IPS-18c (cell line): ENCODE data around the gene TBX19.

Source experiments
- H3K4me3 ChIP-seq: 2 replicates; pipeline ENCODE4 v1.7.0; 2013; ENCODE audit warnings: low read depth, mild to moderate bottlenecking, low read length, moderate library complexity; ENCODE audit not compliant: insufficient read depth
- H3K9me3 ChIP-seq: one replicate; pipeline ENCODE4 v1.6.1; 2013; ENCODE audit warnings: mild to moderate bottlenecking, low read length, moderate library complexity; ENCODE audit not compliant: control insufficient read depth, insufficient read depth

The TBX19 gene

DNA sequence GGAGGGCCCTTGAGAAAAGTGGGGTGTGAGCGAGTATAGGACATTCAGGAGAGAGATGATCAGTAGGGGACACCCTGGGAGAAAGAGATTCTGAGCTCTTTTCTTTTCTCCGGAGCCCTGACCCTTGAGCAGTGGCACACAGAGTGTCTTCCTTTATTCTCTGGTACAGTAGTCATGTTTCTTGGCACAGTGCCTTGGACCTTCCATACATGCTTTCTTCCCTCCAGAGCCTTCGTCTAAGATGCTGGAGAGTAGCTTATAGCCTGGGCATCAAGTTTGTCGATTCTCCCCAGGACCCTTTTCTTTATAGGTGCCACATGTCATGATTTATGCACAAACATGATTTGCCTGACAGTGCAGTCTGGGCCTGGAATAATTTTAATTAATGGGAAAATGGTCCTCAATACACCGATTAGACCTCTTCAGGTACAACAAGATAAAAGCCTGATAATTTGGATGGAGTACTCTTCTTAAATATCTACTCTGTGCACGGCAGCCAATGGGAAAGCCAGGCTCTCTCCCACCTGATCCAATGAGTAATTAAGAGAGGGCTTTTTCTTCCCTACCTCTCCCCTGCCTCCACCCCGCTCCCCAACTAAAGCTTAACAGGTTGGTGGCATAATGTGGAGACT, at the start of gene TBX19:
Gene TBX19, plus strand, starts transcription at position 582 of the 632 bp plus-strand sequence. CDS start 214 bp downstream, outside the sequence.
- Histone ChIP-seq H3K9me3 (no peaks in the 10 kb centered on the region), H3K4me3 (no peak within 1 kb of the TSS)

DNA sequence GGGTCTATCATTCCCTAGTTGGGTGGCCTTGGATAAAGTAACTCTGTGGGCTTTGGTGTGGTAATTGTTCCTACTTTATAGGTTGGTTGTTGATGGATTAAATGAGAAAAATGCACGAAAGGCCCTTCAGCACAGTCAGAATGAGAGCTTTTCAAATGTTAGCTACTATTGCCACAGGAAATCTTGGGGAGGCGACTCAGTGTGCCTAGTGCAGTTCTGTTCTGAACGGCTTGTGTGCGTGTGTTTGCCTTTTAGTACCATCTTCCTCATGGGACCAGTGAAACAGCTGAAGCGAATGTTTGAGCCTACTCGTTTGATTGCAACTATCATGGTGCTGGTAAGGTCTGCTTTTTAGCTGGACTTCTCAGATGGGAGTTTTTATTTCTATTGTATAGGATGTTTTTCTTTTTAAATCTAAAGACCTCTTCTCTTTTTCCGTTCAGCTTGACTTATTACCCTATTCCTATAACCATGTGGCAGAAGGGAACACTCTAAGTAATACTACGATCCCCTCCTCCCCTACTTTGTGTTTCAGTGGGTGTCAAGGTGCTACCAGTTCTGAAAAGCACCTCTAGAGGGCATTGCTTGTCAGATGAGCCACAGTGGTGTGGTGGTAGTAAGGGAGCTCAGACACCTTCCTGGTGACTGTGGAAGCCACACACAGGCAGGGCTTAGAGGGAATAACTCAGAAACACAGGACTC, 45.7 kb upstream of the TBX19 start:
- no peaks in the 10 kb centered on the region for H3K9me3 ChIP-seq
- no peak overlapping the region for H3K4me3 ChIP-seq

DNA sequence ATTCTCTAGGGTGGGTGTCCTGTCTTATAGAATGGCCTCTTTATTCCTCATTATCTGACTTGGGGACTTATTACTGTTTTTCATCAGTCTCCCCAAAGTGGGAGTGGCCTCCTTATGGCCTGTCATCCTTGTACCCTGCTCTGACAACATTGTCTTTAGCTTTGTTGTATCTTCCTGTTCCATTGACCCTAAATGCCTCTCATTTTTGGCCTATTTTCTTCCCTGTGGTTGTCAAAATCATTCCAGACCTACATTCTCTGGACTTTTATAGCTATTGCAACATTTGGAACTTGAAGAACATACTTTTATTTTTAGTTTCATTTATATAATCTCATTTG, 45.2 kb upstream of the TBX19 start:
- no peaks in the 10 kb centered on the region for H3K9me3 ChIP-seq
- H3K4me3 ChIP-seq: no peak overlapping the region

DNA sequence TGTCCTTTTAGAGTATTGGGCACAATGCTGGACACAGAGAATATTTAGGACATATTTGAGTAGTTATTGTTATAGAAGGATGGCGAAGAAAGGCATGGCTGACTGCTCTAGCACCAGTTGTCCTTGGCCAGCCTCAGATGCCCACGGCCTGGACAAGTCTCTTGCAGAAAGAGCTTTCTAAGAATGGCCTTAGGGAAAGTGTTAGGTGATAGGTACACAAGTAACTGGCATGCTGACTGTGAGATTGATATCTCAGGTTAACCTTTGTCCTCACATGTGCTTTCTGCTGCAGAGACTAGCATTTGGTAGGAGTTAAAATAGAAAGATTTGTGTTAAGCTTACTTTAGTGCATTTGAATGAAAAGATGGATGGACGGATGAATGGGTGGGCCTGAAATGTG, 44.7 kb upstream of the TBX19 start:
- Histone ChIP-seq H3K4me3 (no peak overlapping the region), H3K9me3 (no peaks in the 10 kb centered on the region)

DNA sequence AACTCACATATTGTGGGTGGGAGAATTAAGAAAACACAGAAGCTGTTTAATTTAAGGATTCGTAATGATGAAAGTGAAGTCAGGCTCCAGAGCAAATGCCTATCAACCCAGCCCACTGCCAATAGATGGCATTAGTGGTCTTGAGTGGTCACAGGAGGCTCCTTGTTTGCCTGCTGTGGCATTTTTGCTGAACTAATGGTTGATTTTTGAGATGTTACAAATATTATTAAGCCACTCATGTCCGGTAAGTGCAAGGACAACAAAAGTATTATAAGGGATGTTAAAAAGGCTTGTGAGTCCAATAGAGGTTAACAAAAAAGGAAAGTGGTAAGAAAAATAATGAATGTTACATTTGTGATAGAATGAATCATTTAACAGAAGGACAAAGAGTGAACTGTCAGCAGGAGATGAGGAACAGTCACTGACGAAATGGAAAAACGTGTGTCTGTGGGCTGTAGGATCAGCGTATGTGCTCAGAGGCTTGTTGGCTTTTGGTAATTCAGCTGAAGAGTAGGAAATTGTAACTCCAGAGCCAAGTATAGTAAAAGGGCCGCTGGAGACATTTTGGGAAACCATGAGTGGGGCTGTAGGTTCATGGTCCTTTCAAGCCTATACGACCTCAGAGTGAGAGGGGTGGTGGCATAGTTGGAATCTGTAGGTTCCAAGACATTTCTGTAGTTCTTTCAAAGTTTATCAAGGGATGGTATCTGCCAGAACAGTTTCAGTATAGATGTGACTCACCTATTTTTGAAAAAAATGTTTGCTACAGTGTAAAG, 43.7 kb upstream of the TBX19 start:
- H3K4me3 ChIP-seq: no peak overlapping the region
- H3K9me3 ChIP-seq: no peaks in the 10 kb centered on the region

DNA sequence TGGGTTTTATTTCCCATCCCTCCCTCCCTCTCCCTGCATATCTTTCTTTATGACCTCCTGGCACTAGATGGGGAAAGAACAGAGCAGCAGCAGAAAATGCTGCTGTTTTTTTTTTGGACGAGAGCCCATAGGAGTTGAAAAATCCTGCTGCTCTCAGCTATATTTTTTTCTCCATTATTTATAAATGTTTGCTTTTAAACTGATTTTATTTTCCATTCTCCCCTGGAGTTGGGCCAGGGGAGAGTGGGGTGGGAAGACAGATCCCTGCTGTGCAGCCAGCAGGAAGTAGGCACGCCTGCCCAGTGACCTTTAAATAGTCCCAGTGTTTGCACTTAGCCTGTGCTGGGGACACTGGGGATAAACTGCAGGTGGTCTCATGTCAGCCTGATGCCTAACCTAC, 37.5 kb upstream of the TBX19 start:
- Histone ChIP-seq H3K9me3 (no peaks in the 10 kb centered on the region), H3K4me3 (no peak overlapping the region)

DNA sequence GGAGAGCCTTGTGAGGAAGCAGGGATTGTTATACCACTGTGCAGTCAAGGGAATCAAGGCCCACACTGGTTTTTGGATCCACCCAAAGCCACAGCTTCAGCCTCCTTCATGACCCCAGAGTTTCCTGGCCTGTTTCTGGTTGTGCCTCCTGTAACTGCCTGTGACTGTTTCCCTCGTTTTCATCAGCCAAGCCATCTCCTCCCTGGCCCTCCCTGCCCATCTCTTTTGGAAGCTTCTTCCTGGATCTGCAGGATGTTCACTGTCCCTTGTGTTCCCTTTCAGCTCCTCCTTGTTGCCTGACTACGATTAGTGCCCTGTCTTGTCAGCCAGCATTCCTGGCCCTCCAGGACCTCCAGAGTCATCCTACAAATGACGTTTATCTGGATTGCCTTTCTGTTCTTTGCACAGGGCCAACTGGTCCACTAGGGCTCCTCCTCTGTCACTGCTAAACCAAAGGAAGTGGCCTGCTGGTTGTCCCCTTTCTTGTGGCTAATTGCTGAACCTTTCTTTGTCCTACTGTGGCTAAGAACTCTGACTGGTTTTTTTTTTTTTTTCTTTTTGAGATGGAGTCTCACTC, 37.0 kb upstream of the TBX19 start:
- Histone ChIP-seq H3K9me3 (no peaks in the 10 kb centered on the region), H3K4me3 (no peak overlapping the region; the same call in 1 of the 2 replicates)

DNA sequence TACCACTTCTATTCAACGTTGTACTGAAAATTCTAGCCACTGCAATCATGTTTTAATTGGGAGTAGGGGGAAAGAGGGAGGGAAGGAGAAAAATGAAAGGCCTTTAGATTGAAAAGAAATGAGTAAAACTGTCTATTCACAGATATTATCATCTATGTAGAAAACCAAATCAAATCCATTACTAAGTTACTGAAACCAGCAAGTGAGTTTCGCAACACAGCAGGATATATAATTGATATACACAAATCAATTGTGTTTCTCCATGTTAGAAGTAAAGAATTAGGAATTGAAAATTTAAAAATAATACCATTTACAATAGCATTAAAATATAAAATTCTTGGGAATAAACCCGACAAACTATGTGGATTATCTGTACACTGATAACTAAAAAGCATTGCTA, 35.6 kb upstream of the TBX19 start:
- Histone ChIP-seq H3K9me3 (no peaks in the 10 kb centered on the region), H3K4me3 (no peak overlapping the region)

DNA sequence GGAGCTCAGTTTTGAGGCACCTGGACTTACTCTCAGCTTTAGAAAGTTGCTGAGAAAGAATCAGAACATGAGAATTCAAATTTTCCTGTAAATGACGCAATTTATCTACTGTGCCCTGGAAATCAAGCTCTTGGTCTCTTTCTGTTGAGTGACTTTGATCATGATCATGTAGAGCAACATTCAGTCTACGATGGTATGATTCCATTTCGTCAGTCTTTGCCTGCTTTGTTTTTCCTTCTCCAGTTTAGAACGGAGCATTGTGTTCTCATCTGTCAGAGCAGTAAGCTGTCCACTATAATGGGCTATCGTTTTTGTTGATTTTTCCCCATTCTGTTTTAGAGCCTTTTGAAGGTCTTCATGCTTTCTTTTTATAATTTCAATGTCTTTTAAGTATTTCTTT, 34.2 kb upstream of the TBX19 start:
- no peak overlapping the region for H3K4me3 ChIP-seq
- H3K9me3 ChIP-seq: no peaks in the 10 kb centered on the region

DNA sequence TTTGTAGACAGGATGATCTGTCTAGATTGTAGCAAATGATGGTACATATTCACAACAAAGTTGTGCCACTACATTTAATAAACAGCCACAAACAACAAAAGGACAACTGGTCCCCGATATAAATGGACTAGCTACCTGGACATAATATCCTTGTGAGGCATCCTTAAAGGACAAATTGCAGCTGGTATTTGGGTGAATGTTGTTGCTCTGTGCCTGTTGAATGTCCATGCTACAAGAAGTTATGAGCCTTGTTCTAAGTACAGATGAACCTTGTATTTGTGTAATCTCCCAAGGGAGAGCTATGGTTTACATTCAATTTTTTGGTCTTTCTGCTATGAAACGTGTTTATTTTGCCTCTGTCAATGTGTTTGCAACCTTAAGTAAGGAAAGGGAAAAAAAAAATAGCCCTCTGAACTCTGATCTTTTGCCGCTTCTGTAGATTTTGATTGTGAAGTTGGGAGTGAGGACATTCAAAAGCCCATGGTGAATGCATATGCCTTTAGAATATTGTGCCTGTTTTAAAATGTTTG, 28.4 kb upstream of the TBX19 start:
- no peaks in the 10 kb centered on the region for H3K9me3 ChIP-seq

DNA sequence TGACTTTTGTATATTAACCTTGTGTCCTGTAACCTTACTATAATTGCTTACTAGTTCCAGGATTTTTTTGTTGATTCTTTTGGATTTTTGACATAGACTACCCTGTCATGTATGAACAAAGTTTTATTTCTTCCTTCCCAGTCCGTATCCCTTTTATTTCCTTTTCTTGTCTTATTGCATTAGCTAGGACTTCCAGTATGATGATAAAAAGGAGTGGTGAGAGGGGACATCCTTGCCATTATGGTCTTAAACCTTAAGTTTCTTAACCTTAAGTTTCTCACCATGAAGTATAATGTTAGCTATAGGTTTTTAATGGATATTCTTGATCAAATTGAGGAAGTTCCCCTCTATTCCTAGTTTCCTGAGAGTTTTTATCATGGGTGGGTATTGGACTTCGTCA, 24.5 kb upstream of the TBX19 start:
- Histone ChIP-seq H3K9me3 (no peaks in the 10 kb centered on the region), H3K4me3 (no peak overlapping the region)

More for the DNA sequence above, 28.4 kb upstream of the TBX19 start:
- H3K4me3 ChIP-seq: no peak overlapping the region

DNA sequence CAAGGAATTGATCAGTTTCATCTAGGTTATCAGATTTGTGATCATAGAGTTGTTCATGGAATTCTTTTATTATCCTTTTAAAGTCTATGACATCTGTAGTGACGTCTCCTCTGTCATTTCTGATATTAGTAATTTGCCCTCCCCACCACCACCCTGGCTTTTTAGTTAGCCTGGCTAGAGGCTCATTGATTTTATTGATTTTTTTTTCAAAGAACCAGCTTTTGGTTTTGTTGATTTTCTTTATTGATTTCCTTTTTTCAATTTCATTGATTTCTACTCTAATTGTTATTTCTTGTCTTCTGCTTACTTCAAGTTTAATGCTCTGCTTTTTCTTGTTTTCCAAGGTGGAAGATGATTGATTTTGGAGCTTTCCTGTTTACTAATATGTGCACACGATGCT, 23.3 kb upstream of the TBX19 start:
- Histone ChIP-seq H3K4me3 (no peak overlapping the region), H3K9me3 (no peaks in the 10 kb centered on the region)

DNA sequence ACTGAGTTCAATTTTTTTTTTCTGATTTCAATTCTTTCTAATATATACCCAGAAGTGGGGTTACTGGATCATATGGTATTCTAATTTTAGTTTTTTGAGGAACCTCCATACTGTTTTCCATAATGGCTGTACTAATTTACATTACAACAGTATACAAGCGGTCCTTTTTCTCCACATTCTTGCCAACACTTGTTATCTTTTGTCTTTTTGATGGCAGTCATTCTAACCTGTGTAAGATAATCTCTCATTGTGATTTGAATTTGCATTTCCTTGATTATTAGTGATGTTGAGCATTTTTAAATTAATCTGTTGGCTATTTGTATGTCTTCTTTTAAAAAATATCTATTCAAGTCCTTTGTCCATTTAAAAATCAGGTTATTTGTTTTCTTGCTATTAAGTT, 21.1 kb upstream of the TBX19 start:
- H3K4me3 ChIP-seq: no peak overlapping the region

DNA sequence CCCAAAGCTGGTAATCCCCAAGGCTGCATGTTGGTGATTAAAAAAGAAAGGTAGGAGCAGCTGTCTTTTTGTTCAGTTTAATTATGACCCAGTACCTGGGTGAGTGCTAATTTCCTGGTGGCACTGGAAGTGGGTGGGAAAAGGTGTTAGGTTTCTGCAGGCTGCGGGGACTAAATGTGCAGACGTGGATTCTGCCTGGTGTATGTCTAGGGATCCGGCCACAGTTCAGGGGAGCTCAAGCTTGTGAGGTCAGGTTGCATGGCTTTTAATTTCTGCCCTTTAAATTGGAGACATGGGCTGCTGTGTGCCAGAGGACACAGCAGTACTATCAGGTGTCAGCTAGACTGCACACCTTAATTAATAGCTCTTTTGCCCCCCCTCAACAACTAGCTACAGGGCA, 20.3 kb upstream of the TBX19 start:
- Histone ChIP-seq H3K4me3 (no peak overlapping the region), H3K9me3 (no peaks in the 10 kb centered on the region)

More for the DNA sequence above, 21.1 kb upstream of the TBX19 start:
- no peaks in the 10 kb centered on the region for H3K9me3 ChIP-seq

DNA sequence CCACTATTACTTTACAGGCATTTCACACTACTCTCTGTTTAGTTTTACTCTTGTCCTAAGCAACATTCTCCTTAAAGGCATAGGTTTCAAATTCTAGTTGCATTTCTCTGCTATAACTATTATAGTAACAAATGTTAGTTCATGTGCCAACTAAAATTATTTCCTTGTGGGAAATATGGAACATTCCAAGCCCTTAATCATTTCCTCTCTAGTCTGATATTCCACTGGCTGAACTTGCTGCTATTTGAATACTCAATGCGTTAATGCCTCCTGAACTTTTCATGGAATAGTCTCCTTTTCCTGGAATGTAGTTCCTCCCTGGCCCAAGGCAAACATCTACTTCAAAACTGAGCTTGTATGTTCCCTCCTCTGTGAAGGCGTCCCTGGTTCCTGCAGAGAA, 19.3 kb upstream of the TBX19 start:
- Histone ChIP-seq H3K4me3 (no peak overlapping the region), H3K9me3 (no peaks in the 10 kb centered on the region)

DNA sequence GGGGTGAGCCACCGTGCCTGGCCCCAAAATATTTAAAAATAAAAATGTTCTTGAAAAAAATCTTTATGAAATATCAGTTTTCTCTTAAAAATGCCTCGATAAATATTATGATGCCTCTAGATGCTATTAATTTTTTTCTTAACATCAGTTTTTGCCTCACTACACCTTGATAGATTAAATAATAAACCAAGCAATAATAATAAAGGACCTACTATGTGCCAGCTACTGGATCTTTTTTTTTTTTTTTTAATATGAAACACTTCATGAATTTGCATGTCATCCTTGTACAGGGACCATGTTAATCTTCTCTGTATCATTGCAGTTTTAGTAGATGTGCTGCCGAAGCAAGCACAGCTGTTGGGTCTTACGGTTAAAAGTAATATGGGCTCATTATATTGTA, 17.5 kb upstream of the TBX19 start:
- Histone ChIP-seq H3K9me3 (peaks cover 2% of the 10 kb centered on the region), H3K4me3 (no peak overlapping the region)

DNA sequence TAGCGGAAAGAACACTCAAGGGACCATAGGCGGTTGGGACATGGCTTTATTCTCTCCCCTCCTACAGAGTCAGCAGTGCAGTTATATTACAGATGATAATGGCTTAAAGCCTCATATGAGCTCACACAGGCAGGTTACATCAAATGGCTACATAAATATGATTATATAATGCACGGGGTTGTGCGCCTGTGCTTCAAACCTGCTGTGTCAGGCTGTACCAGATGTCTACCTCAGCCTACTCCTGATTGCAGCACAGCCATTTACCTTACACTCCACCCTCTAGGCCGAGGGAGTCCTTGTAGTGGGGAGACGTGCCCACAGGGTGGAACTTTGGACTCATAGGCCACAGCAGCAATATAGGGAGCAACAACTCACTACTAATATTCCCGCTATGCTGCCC, 16.4 kb upstream of the TBX19 start:
- Histone ChIP-seq H3K4me3 (no peak overlapping the region), H3K9me3 (peaks cover 2% of the 10 kb centered on the region)

DNA sequence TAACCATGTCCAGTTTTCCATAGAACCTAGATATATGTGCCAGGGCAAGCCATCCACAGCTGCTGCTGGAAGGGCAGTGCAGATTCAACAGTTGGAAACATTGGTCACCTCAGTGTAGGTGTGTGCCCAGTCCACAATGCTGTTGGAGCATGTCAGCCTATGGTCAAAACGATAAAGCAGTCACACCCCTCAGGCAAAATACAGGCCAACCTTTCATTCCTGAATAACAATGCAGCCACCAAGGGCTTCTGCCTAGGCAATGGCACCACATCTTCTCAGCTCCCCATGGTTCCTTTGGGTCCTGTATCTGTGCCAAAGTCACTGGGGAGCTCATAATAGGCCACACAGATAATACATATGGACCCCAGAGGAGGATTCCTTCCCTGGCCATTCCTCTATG, 15.1 kb upstream of the TBX19 start:
- peaks cover 2% of the 10 kb centered on the region for H3K9me3 ChIP-seq
- H3K4me3 ChIP-seq: no peak overlapping the region
